H1 (cell line): ENCODE measurements around the gene PHLPP2. TPM values are rescaled to one million over a fixed set of nuclear protein-coding genes. Genes with fewer than 3 reads are reported as not detected.

ENCODE experiments used
- ASH2L ChIP-seq: fragments of 200-600, 300-600 bp; sonication (generic); IDR thresholded peaks from one replicate; pipeline ENCODE4 v1.7.1; 2017; ENCODE audit warnings: low read length
- CBX8 ChIP-seq: fragments of 300-800, 300-1000 bp; sonication (generic); IDR thresholded peaks from 2 replicates; pipeline ENCODE4 v1.7.1; 2016; ENCODE audit warnings: low read depth, low read length, borderline replicate concordance
- CHD2 ChIP-seq: IDR thresholded peaks from 2 replicates; pipeline ENCODE4 v1.6.1; 2012; ENCODE audit warnings: low read length, improper control_type of control experiment
- CTBP2 ChIP-seq: IDR thresholded peaks from 2 replicates; pipeline ENCODE4 v1.7.0; 2011; ENCODE audit warnings: borderline replicate concordance, mild to moderate bottlenecking, moderate library complexity, mixed read lengths, low read length; ENCODE audit not compliant: insufficient read depth, insufficient read length
- GABPA ChIP-seq: IDR thresholded peaks from 2 replicates; pipeline ENCODE4 v1.6.1; 2011; ENCODE audit warnings: mild to moderate bottlenecking, low read length, moderate library complexity, borderline replicate concordance; ENCODE audit not compliant: insufficient read depth
- HDAC6 ChIP-seq: IDR thresholded peaks from one replicate; pipeline ENCODE4 v1.7.1; 2012; ENCODE audit warnings: low read depth, mild to moderate bottlenecking, inconsistent platforms, low read length, moderate library complexity
- MAX ChIP-seq: IDR thresholded peaks from 2 replicates; pipeline ENCODE4 v1.6.1; 2012; ENCODE audit warnings: inconsistent platforms
- POLR2A ChIP-seq, 2 experiments: IDR thresholded peaks; 1 replicate in 1 of 2; 2 replicates in 1 of 2; pipeline ENCODE4 v1.6.1; 2011; ENCODE audit warnings: low read depth in 2 of 2, low read length in 2 of 2, mild to moderate bottlenecking in 2 of 2; ENCODE audit errors: control extremely low read depth in 1 of 2
- POU5F1 ChIP-seq: IDR thresholded peaks from 2 replicates; pipeline ENCODE4 v1.6.1; 2011; ENCODE audit warnings: low read depth, mild to moderate bottlenecking, low read length, moderate library complexity
- RAD21 ChIP-seq, 2 experiments: IDR thresholded peaks in 1 of 2; conservative IDR thresholded peaks in 1 of 2; 2 replicates each; pipeline ENCODE4 v1.6.1; 2011; ENCODE audit warnings: low read depth in 2 of 2, low read length in 2 of 2, improper control_type of control experiment in 1 of 2, inconsistent platforms in 1 of 2, mild to moderate bottlenecking in 1 of 2, moderate library complexity in 1 of 2
- RBBP5 ChIP-seq: IDR thresholded peaks from 2 replicates; pipeline ENCODE4 v1.7.1; 2012; ENCODE audit warnings: low read depth, mild to moderate bottlenecking, inconsistent platforms, low read length, moderate library complexity, borderline replicate concordance
- RXRA ChIP-seq: IDR thresholded peaks from 2 replicates; pipeline ENCODE4 v1.6.1; 2011; ENCODE audit warnings: low read depth, mild to moderate bottlenecking, low read length, moderate library complexity; ENCODE audit not compliant: insufficient read depth
- SIX5 ChIP-seq: IDR thresholded peaks from 2 replicates; pipeline ENCODE4 v1.6.1; 2011; ENCODE audit warnings: mild to moderate bottlenecking, low read depth, low read length
- SP1 ChIP-seq: IDR thresholded peaks from 2 replicates; pipeline ENCODE4 v1.6.1; 2011; ENCODE audit warnings: low read depth, low read length
- SUZ12 ChIP-seq: fragments of 200-600 bp; sonication (generic); IDR thresholded peaks from 2 replicates; pipeline ENCODE4 v1.6.1; 2012; ENCODE audit warnings: mild to moderate bottlenecking, inconsistent platforms, low read length, moderate library complexity, mixed read lengths
- TAF1 ChIP-seq: IDR thresholded peaks from 2 replicates; pipeline ENCODE4 v1.6.1; 2011; ENCODE audit warnings: mild to moderate bottlenecking, low read depth, low read length
- YY1 ChIP-seq: IDR thresholded peaks from 2 replicates; pipeline ENCODE4 v1.6.1; 2011; ENCODE audit warnings: low read depth, mild to moderate bottlenecking, low read length
- ZNF274 ChIP-seq: IDR thresholded peaks from 2 replicates; pipeline ENCODE4 v1.7.0; 2012; ENCODE audit warnings: low read length, borderline replicate concordance; ENCODE audit errors: extremely low read depth
- polyA plus RNA-seq, 7 experiments: library from polyadenylated mRNA; depleted of rRNA in 3 of 7; stranded (reverse) in 5 of 7; unstranded in 2 of 7; fragments of >200 nt in 5 of 7; fragments of 200-250 nt in 2 of 7; gene quantifications; 1 replicate in 5 of 7; 2 replicates in 1 of 7; 4 replicates in 1 of 7; pipeline versions ENCODE4 v1.2.1 to v1.2.3, GENCODE V29; 2011 to 2013; ENCODE audit warnings: missing spikeins in 2 of 7, mixed read lengths in 2 of 7
- total RNA-seq: library from RNA; stranded (reverse); fragmentation: NEBNext Ultra II Directional; extraction: Animal tissue kit (Norgen Biotek cat#: 25700); gene quantifications from 2 replicates; pipeline ENCODE4 v1.2.1, GENCODE V29; 2021
- TF ChIP-seq, protein P1 (sequence below), 3 experiments: IDR thresholded peaks; 1 replicate in 2 of 3; 2 replicates in 1 of 3; pipeline versions ENCODE4 v1.5.1 to v1.6.1; 2011; ENCODE audit warnings: low read length in 3 of 3, mild to moderate bottlenecking in 3 of 3, inconsistent platforms in 2 of 3, low read depth in 1 of 3, moderate library complexity in 1 of 3; ENCODE audit not compliant: insufficient read depth in 1 of 3; ENCODE audit errors: control extremely low read depth in 1 of 3
- TF ChIP-seq, protein P2 (sequence below): IDR thresholded peaks from 2 replicates; pipeline ENCODE4 v1.6.1; 2012; ENCODE audit warnings: inconsistent platforms

PHLPP2 gene
- total and polyA plus RNA-seq, 2 of the 8 experiments (the other 6 are each of a cell fraction or from before 2014, with no cell fraction given): 7.3 to 12.9 TPM

GRCh38 chr16:71723537-71724319, 773 bp downstream of the PHLPP2 start (continued):
- TF ChIP-seq POLR2A (IDR thresholded peaks at IDR 0.05; ENCODE audit: control extremely low read depth in 1 of 2, low read depth in 2 of 2, low read length in 2 of 2) (no peak), POU5F1 (no peak), CTBP2 (no peak), CHD2 (no peak), RXRA (no peak), CBX8 (no peak), SUZ12 (no peak), SIX5 (no peak), TAF1 (peak; percentile 73), YY1 (no peak), ASH2L (no peak), ZNF274 (no peak), MAX (peak; percentile 78), HDAC6 (no peak), SP1 (no peak), GABPA (no peak), RBBP5 (peak; percentile 27; the same call in 1 of the 2 replicates), RAD21 (IDR thresholded peaks at IDR 0.05 in 1 of 2, conservative IDR thresholded peaks at IDR 0.05 in 1 of 2; ENCODE audit: low read depth in 2 of 2, low read length in 2 of 2) (no peak; a peak in 1 of 4 replicates)
- TF ChIP-seq, protein P1, sequence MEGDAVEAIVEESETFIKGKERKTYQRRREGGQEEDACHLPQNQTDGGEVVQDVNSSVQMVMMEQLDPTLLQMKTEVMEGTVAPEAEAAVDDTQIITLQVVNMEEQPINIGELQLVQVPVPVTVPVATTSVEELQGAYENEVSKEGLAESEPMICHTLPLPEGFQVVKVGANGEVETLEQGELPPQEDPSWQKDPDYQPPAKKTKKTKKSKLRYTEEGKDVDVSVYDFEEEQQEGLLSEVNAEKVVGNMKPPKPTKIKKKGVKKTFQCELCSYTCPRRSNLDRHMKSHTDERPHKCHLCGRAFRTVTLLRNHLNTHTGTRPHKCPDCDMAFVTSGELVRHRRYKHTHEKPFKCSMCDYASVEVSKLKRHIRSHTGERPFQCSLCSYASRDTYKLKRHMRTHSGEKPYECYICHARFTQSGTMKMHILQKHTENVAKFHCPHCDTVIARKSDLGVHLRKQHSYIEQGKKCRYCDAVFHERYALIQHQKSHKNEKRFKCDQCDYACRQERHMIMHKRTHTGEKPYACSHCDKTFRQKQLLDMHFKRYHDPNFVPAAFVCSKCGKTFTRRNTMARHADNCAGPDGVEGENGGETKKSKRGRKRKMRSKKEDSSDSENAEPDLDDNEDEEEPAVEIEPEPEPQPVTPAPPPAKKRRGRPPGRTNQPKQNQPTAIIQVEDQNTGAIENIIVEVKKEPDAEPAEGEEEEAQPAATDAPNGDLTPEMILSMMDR (IDR thresholded peaks at IDR 0.05; ENCODE audit: control extremely low read depth in 1 of 3, insufficient read depth in 1 of 3, low read depth in 1 of 3, low read length in 3 of 3): no peak
- TF ChIP-seq, protein P2, sequence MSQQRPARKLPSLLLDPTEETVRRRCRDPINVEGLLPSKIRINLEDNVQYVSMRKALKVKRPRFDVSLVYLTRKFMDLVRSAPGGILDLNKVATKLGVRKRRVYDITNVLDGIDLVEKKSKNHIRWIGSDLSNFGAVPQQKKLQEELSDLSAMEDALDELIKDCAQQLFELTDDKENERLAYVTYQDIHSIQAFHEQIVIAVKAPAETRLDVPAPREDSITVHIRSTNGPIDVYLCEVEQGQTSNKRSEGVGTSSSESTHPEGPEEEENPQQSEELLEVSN: peak; percentile 81
